A549 (cell line): Measurements from ENCODE around the gene ATP1A2.
"Not testable (repeated sequence)": the region's sequence is repeated elsewhere in the genome, so short reads cannot be mapped to it uniquely, and the experiment has no call there.

Experiments used
- CTCF ChIP-seq: fragments of >200 bp; sonication (Bioruptor Twin); formaldehyde crosslinking; IDR thresholded peaks from 3 replicates; pipeline ENCODE4 v1.5.1; 2016
- POLR2A ChIP-seq: IDR thresholded peaks from 2 replicates; pipeline ENCODE4 v1.6.1; 2012; ENCODE audit warnings: mild to moderate bottlenecking, low read length
- REST ChIP-seq: fragments of 200-600 bp; sonication (generic); IDR thresholded peaks from 2 replicates; pipeline ENCODE4 v1.6.1; 2016; ENCODE audit warnings: antibody characterized with exemption, mild to moderate bottlenecking, moderate library complexity
- ZC3H11A ChIP-seq: fragments of 450-650 bp; IDR thresholded peaks from 2 replicates; pipeline ENCODE4 v1.6.1; 2014; ENCODE audit warnings: antibody characterized with exemption, mild to moderate bottlenecking

DNA sequence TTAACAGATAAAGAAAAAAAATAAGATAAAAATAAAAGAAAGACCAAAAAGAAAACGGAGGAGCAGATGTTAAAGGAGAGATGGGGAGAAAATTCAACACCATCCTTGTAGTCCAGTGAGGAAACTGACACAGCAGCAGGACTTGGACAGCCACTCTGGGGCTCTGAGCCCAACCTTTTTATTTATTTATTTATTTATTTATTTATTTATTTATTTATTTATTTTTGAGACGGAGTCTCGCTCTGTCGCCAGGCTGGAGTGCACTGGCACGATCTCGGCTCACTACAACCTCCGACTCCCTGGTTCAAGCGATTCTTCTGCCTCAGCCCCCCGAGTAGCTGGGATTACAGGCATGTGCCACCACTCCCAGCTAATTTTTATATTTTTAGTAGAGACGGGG, 4.1 kb upstream of the ATP1A2 start:
- peak; percentile 83 for TF ChIP-seq ZC3H11A
- not testable (repeated sequence) for TF ChIP-seq CTCF, POLR2A, REST
